Measurements from ENCODE around the gene PEAK3. TPM values are rescaled to one million over a fixed set of nuclear protein-coding genes. Genes with fewer than 3 reads are reported as not detected.
A peak's percentile ranks its signal among the peaks of the same experiment; 100 is the strongest.

PEAK3 gene
- total RNA-seq, 4 donors from 2014 or later, result 0.27 to 1.6 (median 0.59) TPM

GRCh38 chr19:2289714-2290435 lies 7.9 kb upstream of the PEAK3 start:
- TF ChIP-seq POLR2A (IDR thresholded peaks at IDR 0.05), result no peak
- TF ChIP-seq, protein P1, sequence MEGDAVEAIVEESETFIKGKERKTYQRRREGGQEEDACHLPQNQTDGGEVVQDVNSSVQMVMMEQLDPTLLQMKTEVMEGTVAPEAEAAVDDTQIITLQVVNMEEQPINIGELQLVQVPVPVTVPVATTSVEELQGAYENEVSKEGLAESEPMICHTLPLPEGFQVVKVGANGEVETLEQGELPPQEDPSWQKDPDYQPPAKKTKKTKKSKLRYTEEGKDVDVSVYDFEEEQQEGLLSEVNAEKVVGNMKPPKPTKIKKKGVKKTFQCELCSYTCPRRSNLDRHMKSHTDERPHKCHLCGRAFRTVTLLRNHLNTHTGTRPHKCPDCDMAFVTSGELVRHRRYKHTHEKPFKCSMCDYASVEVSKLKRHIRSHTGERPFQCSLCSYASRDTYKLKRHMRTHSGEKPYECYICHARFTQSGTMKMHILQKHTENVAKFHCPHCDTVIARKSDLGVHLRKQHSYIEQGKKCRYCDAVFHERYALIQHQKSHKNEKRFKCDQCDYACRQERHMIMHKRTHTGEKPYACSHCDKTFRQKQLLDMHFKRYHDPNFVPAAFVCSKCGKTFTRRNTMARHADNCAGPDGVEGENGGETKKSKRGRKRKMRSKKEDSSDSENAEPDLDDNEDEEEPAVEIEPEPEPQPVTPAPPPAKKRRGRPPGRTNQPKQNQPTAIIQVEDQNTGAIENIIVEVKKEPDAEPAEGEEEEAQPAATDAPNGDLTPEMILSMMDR (IDR thresholded peaks at IDR 0.05), result no peak
- H3K36me3 ChIP-seq, result no peaks in the 10 kb centered on the region
- no peak overlapping the region for H3K27ac ChIP-seq
- peak in 1 of 2 donors; percentile 20 for DNase-seq
- H3K4me1 ChIP-seq, result peaks cover 5 to 26% of the 10 kb centered on the region in 2 donors
- peak overlapping the region in 1 of 3 donors; percentile 28 for H3K4me3 ChIP-seq (replicated peaks in 1 of 3)
- WGBS, 2 donors, result 2% methylated on average over 23 of the region's 74 CpGs; no CpG with 5 or more reads in 1 of the 2 donors
- peaks cover 23% of the 10 kb centered on the region for H3K27me3 ChIP-seq
- intact Hi-C loops (cut with DNase I), result no loop called here
- H3K9me3 ChIP-seq, result no peaks in the 10 kb centered on the region

DNA sequence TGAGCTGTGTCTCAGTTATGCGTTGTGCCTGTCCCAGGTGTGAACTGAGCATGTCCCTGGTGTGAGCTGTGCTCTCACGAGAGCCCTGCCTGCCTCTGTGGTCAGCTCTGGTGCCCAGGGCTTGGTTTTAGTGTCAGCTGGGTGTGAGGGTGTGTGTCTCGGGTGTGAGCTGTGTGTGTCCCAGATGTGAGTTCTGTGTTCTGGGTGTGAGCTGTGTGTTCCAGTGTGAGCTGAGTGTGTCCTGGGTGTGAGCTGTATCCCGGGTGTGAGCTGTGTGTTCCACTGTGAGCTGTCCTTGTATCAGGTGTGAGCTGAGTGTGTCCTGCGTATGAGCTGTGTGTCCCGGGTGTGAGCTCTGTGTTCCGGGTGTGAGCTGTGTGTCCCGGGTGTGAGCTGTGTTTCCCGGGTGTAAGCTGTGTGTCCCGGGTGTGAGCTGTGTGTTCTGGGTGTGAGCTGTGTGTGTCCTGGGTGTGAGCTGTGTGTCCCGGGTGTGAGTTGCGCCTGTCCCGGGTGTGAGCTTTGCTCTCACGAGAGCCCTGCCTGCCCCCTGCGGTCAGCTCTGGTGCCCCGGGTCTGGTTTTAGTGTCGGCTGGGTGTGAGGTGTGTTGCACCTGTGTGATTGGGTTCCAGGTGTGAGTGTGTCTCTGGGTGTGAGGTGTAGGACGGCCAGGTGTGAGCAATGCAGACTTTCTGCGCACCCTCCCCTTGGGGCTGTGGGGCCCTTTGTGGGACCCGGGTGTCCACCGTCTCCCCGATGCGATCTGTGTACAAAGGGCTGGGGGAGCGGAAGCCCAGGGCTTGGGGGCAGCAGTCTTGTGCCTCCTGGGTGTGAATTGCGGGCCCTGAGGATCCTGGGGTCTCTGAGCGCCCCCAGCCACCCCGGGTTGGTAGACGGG lies 7.1 kb upstream of the PEAK3 start:
- H3K4me3 ChIP-seq (replicated peaks in 1 of 3), result no peak overlapping the region
- TF ChIP-seq POLR2A (IDR thresholded peaks at IDR 0.05), result no peak
- TF ChIP-seq, protein P1 (IDR thresholded peaks at IDR 0.05), result no peak
- no peak for DNase-seq
- H3K27me3 ChIP-seq, result peaks cover 23% of the 10 kb centered on the region
- WGBS, 2 donors, result 50 to 53% methylated on average over 13 to 16 of the region's 28 CpGs
- intact Hi-C loops (cut with DNase I), result no loop called here
- H3K27ac ChIP-seq, result no peak overlapping the region
- H3K9me3 ChIP-seq, result no peaks in the 10 kb centered on the region
- peaks cover 5 to 23% of the 10 kb centered on the region in 2 donors for H3K4me1 ChIP-seq
- H3K36me3 ChIP-seq, result no peaks in the 10 kb centered on the region

DNA sequence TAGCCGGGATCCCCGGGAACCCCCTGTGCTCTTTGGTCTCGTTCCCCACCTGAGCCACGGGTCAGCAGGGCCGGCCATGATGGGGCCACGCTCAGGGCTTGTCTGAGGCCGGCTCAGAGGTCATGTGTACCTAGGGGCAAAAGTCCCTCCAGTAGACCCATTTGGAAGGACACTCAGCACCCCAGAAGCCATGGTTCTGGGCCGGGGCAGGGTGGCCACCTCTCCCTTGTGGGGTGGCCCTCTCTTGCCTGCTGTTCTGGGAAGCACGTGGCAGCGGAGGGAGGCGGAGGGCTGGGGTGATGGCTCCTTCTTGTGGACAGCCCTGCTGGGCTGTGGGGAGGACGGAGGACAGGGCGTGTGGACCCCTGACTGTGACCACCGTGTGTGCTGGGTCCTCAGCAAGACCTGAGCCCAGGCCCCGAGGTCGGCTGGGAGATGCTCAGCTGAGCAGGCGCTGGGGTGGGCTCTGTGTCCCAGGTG lies 6.4 kb upstream of the PEAK3 start:
- intact Hi-C loops (cut with DNase I), result no loop called here
- H3K27me3 ChIP-seq, result peaks cover 23% of the 10 kb centered on the region
- 83 to 90% methylated on average over 13 to 17 of the region's 17 CpGs for WGBS, 2 donors
- peaks cover 5 to 23% of the 10 kb centered on the region in 2 donors for H3K4me1 ChIP-seq
- H3K4me3 ChIP-seq (replicated peaks in 1 of 3), result no peak overlapping the region
- TF ChIP-seq, protein P1 (IDR thresholded peaks at IDR 0.05), result no peak
- TF ChIP-seq POLR2A (IDR thresholded peaks at IDR 0.05), result no peak
- DNase-seq, result no peak
- H3K27ac ChIP-seq, result no peak overlapping the region
- no peaks in the 10 kb centered on the region for H3K9me3 ChIP-seq
- H3K36me3 ChIP-seq, result no peaks in the 10 kb centered on the region

GRCh38 chr19:2287585-2288337 lies 5.8 kb upstream of the PEAK3 start:
- H3K27me3 ChIP-seq, result peaks cover 23% of the 10 kb centered on the region
- no peak for DNase-seq
- no peak overlapping the region for H3K4me3 ChIP-seq (replicated peaks in 1 of 3)
- intact Hi-C loops (cut with DNase I), result no loop called here
- TF ChIP-seq POLR2A (IDR thresholded peaks at IDR 0.05), result no peak
- H3K9me3 ChIP-seq, result no peaks in the 10 kb centered on the region
- H3K36me3 ChIP-seq, result no peaks in the 10 kb centered on the region
- H3K27ac ChIP-seq, result no peak overlapping the region
- 85 to 86% methylated on average over 13 of the region's 13 CpGs for WGBS, 2 donors
- peaks cover 5 to 23% of the 10 kb centered on the region in 2 donors for H3K4me1 ChIP-seq

Measured in thyroid gland (tissue), 4 donors.